Stimulated activated CD8-positive, alpha-beta memory T cell treated with anti-CD3 and anti-CD28 coated beads, Interleukin-2, amount 100 ng/mL, for 1 hour (primary cell): ENCODE data around the gene LRATD1.
"Not testable (repeated sequence)": the region's sequence is repeated elsewhere in the genome, so short reads cannot be mapped to it uniquely, and the experiment has no call there.

Experiments
- DNase-seq, 2 donors: peaks; one replicate each; pipeline ENCODE4 v3.0.0-alpha.2; 2020; ENCODE audit warnings: low read depth in 2 of 2

Gene LRATD1, protein sequence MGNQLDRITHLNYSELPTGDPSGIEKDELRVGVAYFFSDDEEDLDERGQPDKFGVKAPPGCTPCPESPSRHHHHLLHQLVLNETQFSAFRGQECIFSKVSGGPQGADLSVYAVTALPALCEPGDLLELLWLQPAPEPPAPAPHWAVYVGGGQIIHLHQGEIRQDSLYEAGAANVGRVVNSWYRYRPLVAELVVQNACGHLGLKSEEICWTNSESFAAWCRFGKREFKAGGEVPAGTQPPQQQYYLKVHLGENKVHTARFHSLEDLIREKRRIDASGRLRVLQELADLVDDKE

DNA sequence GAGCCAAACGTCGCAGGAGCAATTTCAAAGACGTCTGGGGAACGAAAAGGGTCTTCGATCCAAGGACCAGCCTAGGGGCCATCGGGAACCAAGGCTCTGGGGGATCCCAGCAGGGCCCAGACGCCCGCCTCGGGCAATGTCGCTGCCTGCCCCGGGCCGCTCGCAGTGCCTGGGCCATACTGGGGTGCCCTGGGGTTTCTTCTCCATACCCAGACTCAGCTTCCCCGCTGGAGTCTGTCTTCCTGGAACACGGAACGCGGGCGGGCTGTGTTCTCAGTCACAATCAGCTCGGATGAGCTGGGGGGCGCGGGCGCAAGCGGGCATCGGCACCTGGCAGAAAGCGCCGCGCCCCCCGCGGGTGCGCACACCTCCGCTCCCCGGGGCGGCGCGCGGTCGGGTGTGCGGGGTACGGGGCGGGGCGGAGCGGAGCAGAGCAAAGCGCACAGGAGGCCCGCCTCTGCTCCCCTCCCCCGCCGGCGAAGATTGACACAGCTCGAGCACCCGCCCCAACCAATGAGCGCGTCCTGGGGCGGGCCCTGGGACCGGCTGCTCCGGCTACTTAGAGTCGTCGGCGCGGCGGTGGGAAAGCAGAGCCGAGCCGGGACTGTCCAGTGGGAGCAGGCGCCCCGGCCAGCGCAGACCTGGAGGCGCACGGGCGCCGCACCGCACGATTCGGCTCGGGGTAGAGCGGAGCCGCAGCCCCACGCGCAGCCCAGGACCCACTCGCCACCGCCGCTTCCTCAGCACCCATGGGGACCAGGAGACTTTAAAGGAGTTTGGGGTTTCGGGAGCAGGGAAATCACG lies at the start of gene LRATD1:
Gene LRATD1 (plus strand): TSS at position 585 of the 804 bp plus-strand sequence. CDS start 1,263 bp downstream, outside the sequence.
- DNase-seq, result no peak

DNA sequence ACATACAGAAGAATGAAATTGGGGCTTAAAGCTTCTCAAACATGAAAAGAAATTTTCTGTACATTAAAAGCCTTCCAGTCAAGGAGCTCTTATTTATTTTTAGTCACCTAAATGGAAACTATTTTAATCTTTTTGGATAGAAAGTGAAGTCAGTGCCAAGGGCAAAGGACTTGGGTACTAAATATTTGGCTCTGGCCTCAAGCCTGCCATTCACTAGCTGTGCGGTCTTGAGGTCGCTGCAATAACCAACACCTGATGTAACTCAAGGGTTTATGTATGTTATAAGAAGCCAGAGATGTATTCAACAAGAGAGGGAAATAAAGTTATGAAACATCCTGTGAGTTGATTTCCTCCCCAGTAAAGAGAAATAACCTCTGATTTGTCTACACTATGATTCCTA lies 49.5 kb upstream of the LRATD1 start:
- no peak for DNase-seq

DNA sequence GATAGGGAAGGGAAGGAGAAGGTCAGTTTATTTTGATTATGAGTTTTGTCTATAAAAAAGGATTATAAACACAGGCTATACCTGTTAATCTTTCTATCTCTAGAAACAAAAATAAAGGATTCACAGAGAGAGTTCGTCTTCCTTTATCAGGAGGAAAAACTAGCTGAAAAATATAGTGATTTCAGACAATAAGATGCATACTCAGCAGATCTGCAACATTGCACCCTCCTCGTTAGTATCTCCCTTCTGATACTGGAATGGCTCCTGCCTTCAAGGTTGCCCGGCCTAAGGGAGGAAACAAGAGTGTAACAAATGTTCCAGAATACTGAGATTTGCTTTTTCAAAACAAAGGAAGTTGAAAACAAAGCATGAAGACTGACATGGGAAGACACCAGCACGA lies 48.7 kb upstream of the LRATD1 start:
- no peak for DNase-seq

DNA sequence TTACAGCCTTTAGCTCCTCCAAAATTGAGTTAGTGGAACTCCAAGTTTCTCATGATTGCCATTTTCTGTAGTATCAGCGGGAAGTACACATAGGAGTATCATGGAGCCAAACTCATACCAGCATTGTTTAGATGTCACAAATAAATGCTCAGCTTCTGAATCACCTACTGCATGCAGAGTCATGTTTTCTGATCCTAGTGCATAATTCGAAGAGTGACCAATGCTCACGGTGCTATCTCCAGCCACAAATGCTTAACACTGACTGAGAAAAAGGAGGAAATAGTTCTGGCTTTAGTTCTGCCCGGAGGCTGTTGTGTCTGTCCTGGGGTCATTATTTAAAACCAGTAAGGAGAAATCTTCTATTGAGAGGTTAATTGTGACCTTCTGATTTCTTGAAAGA lies 45.4 kb upstream of the LRATD1 start:
- DNase-seq, result no peak

DNA sequence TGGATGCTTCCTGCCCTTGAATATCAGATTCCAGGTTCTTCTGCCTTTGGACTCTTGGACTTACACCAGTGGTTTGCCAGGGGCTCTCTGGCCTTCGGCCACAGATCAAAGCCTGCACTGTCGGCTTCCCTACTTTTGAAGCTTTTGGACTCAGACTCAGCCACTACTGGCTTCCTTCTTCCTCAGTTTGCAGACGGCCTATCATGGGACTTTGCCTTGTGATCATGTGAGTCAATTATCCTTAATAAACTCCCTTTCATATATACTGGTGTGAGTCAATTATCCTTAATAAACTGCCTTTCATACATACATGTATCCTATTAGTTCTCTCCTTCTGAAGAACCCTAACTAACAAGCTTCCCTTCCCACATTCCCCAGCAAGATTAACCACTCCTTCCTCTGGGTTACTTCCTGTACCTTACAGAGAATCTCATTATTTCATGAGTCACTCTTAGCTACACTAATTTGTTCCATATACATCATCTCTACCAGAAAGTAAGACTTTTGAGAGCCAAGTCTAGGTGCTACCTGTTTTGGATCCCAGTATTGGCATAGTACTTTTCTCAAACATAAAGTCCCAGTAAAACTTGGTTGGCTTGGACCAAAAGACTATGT lies 31.3 kb upstream of the LRATD1 start:
- no peak for DNase-seq

DNA sequence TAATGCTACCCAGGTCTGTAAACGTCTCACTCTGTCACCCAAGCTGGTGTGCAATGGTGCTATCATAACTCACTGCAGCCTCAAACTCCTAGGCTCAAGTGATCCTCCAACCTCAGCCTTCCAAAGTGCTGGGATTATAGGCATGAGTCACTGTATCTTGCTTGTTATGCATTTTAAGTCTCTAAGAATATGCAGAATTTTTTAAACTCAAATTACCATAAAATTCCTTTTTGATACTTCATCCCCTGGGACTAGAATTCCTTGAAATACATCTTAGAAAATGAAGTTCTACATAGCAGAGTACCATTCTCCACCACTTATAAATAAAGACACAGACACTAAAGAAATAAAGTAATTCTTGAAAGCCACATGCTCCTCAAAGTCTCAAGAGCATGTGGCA lies 30.2 kb upstream of the LRATD1 start:
- DNase-seq, result no peak

DNA sequence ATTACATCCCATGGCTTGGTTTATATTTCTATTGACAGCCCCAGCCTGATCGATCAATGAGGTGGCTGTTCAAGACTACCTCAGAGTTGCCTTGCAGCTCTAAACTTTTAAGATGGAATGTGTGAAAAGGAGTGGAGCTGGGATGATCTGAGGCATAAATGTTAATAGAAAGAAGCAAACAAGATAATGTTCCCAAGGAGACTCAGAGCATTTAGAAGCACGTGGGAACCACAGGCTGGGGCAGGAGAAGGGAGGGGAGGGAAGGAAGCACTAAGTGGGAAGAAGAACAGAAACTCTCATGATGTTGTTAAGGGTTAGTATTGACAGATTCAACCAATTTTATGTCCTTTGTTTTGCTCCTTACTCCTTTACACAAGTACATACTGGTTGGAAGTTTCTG lies 28.8 kb upstream of the LRATD1 start:
- no peak for DNase-seq

DNA sequence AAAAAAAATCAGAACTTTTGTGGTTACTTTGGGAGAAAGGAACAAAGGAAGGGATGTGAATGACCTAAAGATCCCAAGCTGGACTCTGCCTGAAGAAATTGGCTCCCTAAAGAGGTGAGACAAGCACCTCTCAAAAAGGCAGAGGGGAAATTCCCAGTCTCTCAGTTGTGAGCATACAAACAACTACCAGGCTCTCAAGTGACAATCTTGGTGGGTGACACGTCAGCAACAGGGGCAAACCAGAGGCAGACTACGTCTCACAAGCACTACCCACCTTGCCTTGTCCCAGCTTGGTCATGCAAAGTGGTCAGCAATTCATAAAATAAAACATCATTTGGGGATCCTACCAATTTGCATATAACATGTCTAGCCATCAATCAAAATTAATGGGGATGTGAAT lies 24.3 kb upstream of the LRATD1 start:
- no peak for DNase-seq

DNA sequence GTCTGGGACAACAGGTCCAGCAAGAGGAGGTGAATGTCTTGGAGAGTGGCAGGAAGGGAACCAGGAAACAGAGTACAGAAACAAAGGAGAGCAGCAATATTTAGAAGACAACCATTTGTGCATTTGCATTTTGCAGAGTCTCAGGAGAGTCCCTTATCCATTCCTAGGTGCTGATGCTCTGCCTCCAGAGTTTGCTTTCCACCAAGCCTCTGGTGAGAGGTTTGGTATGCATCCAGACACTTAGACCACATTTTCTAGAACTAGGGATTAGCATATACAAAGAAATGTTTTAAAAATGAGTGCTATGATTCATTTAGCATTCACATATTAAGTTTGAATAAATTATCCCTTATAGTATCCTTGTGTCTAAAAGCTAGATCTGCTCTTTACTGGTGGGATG lies 18.5 kb upstream of the LRATD1 start:
- no peak for DNase-seq

DNA sequence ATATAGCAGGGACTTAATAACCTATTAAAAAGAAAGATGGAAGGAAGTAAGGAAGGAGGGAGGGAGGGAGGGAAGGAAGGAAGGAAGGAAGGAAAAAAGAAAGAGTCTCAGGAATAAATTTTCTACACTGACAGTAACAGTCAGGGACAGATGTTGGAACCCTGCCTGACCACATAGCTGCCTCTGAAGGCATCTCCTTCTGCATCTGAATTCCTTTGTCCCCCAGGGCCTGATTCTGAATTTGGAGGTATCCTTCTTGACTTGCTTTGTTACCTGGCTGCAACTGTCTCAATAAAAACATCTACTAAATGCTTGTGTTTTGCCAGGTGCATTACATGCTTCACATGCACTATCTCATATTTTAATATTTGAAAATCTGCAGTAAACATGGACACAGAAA lies 17.4 kb upstream of the LRATD1 start:
- no peak for DNase-seq

DNA sequence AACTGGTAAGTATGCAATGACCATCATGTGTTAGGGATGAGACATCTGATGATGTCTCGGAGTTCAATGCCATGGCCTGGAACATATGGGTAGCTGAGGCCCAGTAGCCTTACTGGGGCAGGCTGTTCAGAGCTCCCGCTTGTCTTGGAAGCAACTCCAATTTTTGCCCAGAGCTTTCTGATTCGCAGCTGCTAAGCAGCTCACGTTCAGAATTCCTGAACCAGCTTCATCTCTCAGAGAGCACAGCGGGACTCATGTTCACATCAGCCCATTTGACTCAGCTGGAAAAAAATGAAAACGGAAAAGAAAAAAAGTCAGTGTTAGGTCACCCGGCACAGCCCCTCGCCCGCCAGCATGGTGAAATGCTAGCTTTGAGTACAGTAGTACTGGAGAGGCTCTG lies 16.8 kb upstream of the LRATD1 start:
- no peak for DNase-seq

DNA sequence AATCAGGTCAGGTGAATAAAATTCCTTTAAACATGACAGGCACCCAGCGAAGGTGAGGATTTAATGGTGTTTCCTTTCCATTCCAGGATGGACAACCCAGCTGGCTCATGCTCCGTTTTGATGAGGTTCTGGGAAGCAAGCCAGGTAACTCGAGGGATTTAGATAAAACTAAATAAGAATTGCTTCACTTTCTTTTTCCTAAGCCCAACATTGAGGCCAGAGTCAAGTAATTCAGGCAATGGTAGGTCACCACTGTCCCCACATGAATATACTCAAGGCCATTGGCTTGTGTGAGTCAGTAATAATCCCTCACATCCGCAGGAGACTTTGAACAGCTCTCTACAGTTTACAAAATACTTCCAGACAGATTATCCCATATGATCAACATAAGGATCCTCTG lies 16.2 kb upstream of the LRATD1 start:
- no peak for DNase-seq

DNA sequence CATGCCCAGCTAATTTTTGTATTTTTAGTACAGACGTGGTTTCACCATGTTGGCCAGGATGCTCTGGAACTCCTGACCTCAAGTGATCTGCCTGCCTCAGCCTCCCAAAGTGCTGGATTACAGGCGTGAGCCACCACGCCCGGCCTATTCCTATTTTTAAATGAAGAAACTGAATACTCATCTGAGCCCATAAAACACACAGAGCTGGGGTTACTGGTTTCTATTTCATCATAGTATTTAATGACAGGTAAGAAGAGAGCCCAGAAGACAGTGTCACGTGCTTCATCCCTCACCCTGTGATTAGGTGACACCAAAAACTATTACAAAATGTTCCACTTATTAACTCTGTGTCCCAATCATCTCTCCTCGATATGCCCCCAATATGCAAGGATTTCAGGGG lies 15.6 kb upstream of the LRATD1 start:
- no peak for DNase-seq

DNA sequence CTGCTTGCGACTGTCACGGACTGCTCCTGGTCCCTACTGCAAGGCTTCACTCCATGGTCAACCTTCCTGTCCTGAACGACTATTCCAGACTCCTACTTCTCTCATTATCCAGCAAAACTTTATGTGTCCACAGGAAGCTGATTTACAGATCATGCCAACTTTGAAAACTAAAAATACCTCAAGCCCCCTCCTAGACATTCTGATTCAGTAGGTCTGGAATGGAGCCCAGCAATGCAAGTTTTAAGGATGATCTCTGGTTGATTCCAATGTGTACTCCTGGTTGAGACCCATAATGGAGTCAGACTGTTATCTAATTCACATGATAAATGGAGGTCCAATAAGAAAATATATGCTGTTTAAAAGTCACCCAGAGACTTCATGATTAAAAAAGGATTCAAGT lies 13.1 kb upstream of the LRATD1 start:
- no peak for DNase-seq

DNA sequence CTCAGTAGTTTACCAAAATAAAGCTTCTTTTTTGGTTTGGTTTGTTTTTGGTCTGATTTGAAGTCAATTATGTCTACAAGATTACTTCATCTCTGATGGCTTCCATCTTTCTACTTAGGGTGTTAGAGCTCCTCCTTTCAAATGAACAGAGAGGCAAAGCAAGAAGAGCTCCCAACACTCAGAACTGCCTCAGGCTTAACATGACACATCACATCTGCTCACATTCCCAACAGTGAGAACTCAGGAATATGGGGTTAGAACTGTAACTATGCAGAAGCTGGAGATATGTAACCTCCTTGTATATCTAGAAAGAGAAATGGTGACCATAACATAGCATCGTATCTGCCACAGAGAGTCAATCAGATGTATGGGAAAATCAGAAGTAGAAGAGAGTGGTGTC lies 11.4 kb upstream of the LRATD1 start:
- DNase-seq, result no peak

DNA sequence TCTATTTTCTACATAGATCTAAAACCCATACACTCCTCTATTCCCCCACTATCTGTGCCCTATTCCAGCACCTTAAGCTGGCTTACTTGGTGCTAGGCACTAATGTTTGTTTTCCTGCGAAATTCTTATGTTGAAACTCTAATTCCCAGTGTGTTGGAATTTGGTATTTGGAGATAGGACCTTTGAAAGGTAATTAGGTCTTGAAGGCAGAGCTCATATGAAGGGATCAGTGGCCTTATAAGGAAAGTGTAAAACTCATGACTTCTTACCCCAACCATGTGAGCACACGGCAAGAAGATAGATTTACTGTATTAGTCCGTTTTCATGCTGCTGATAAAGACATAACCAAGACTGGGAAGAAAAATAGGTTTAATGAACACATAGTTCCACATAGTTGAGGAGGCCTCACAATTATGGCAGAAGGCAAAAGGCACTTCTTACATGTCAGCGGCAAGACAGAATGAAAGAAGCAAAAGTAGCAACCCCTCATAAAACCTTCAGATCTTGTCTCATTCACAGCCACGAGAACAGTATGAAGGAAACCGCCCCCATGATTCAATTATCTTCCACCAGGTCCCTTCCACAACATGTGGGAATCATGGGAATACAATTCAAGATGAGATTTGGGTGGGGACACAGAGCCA lies 10.5 kb upstream of the LRATD1 start:
- DNase-seq, result no peak

DNA sequence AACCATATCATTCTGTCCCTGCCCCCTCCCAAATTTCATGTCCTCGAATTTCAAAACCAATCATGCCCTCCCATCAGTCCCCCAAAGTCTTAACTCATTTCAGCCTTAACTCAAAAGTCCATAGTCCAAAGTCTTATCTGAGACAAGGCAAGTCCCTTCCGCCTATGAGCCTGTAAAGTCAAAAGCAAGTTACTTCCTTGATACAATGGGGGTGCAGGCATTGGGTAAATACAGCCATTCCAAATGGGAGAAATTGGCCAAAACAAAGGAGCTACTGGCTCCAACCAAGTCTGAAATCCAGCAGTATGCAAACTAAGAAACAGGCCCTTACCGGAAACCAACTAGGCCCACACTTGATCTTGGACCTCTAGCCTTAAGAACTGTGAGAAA lies 10.0 kb upstream of the LRATD1 start:
- DNase-seq, result not testable (repeated sequence)

DNA sequence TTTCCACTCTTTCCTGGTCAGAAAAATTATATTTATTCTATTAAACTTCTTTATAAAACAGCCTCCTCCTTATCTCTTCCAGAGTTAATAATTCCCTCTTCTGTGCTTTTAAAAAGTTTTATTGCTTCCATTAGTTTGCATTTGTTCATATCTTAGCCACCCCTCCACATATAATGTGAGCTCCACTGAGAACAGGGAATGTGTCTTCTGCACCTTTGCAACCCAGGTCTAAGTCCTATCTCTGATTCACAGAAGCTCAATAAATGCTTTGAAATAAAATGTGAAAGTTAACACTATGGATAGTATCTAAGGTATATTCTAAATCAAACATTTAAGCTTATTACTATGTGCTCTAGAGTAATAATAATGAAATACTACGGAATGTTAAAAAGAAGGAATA lies 9.3 kb upstream of the LRATD1 start:
- DNase-seq, result no peak

DNA sequence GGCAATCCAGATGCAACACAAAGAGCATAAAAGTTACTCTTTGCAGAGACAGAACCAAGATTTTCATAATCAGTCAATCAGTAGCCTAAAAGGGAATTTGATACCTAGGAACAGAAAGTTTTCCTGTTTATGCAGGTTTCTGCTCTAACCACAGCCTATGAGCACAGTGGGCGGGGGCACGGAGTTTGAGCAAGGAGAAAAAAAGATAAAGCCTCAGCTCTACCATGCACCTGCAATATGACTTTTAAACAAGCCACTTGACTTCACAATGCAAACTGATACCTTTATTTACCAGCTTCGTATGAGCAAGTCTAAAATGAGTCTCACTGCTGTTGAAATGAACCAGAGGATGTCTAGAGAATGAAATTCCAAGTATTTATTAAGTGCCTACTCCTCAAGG lies 5.6 kb upstream of the LRATD1 start:
- DNase-seq, result no peak

DNA sequence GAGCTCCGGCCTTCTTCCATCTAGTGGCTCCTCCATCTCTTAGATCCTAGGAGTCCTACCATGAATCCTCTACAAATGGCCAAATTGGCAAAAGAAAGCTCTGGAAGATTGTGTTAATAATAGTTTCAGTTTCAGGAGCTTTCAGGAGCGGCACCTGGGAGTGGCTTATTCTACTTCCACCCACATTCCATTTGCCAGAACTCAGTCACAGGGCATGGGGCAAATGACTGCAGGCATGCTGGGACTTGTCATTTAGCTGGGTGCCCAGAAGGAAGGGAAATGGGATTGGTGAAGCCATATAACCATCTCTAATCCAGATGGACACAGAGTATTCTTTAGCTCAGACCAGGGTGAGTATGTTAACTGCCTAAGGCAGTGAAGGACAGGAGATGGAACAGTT lies 3.6 kb upstream of the LRATD1 start:
- no peak for DNase-seq

DNA sequence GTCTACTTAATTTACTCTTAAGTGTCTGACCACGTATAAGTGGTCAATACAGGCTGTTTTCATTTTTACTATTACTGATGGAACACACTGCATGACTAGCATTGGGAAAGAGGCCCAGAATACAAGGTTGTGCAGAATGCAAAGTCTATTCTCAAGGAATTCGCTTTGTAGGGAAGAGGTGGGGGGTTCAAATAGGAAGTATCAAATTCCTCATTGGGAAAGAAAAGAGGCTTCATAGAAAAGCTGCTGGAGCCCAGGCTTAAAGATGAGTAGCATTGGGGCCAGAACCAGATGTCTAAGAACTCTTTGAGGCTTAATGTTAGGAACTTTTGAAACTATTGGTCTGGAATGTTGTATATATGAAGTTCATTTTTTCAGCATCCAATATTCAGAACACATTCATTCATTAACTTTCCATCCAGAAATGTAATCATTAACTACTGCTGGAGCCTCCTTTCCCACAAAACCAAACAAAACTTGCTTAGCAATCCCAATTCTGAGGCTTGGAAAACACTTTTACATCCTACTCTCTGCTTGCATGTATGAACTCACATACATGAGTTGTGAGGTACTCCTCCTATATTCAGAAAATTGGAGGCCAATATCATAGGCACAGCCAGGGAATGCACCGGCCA lies 994 bp upstream of the LRATD1 start:
- no peak for DNase-seq

DNA sequence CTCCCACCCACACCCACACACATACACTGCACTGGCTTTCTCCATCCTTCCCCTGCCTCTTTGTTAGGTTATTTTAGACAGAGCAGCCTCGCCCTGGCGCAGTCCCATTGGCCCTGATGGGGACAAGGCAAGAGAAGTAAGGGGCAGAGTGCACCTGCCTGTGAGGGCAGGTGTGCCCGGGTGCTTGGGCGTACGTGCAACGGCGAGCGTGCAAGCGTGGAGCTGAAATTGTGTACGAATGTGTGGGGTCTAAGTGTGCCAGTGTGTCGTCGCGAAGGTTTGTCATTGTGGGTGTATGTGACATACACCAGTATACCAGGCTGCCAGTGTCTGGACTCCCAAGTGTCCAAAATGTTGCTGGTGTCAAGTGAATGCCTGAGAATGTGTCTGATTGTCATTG lies 544 bp downstream of the LRATD1 start:
- DNase-seq, result no peak
